HepG2 (cell line): ENCODE measurements around the gene BCL2. TPM values are rescaled to one million over a fixed set of nuclear protein-coding genes. Genes with fewer than 3 reads are reported as not detected.

Source experiments
- ATAC-seq: fragments of 200-7000 bp; cut with Tn5 transposase; 3 replicates; pipeline ENCODE4 v1.9.1; 2020; ENCODE audit warnings: mild to moderate bottlenecking, moderate library complexity
- BruUV-seq: library from RNA; stranded (reverse); fragments of 400-500 nt; replicated peaks from 2 replicates; lab custom pipeline; 2021; lab: Mats Ljungman, UMichigan
- CTCF ChIA-PET: fragments of 300-600 bp; formaldehyde crosslinking; extraction: SDS; loops from one replicate; lab custom pipeline; 2021; ENCODE audit warnings: low total read pairs, inconsistent platforms, low intra/inter-chr PET ratio; lab: Yijun Ruan, JAX
- POLR2A ChIA-PET: fragments of 350-600 bp; sonication (Branson Sonifier 250); formaldehyde crosslinking; loops from one replicate; lab custom pipeline; 2020; ENCODE audit warnings: antibody characterized with exemption, inconsistent platforms; lab: Yijun Ruan, JAX
- DNase-seq: peaks from one replicate; pipeline ENCODE4 v3.0.0-alpha.2; 2015; ENCODE audit warnings: low spot score
- FAIRE-seq: peaks from 3 replicates; lab custom pipeline; 2011; peaks lifted over from hg19 to GRCh38; lab: Jason Lieb, UNC
- H2AFZ ChIP-seq: one replicate; pipeline ENCODE4 v1.6.1; 2011; ENCODE audit warnings: low read length, inconsistent platforms
- H3K27ac ChIP-seq: fragments of 300-600 bp; 3 replicates; pipeline ENCODE4 v1.8.0; 2011; ENCODE audit warnings: mixed run types, mild to moderate bottlenecking, mixed read lengths, low read length, inconsistent platforms; ENCODE audit not compliant: insufficient read depth; ENCODE audit errors: extremely low read length
- H3K27me3 ChIP-seq, 2 experiments: fragments of 200-600 bp in 1 of 2; 2 replicates in 1 of 2; 3 replicates in 1 of 2; pipeline versions ENCODE4 v1.6.0 to v1.8.0; 2011; ENCODE audit warnings: low read length in 2 of 2, mild to moderate bottlenecking in 2 of 2, moderate library complexity in 2 of 2, inconsistent platforms in 1 of 2; ENCODE audit not compliant: insufficient read depth in 2 of 2, control insufficient read depth in 1 of 2
- H3K36me3 ChIP-seq, 2 experiments: fragments of 200-600 bp in 1 of 2; replicated peaks in 1 of 2; 2 replicates in 1 of 2; 3 replicates in 1 of 2; pipeline versions ENCODE4 v1.5.1 to v1.8.0; 2011; ENCODE audit warnings: low read length in 2 of 2, inconsistent platforms in 1 of 2; ENCODE audit not compliant: insufficient read depth in 2 of 2, control insufficient read depth in 1 of 2
- H3K4me1 ChIP-seq: 2 replicates; pipeline ENCODE4 v1.5.1; 2012; ENCODE audit warnings: low read length, inconsistent platforms; ENCODE audit not compliant: insufficient read depth
- H3K4me2 ChIP-seq: 2 replicates; pipeline ENCODE4 v1.6.0; 2011; ENCODE audit warnings: low read depth, low read length, inconsistent platforms
- H3K4me3 ChIP-seq, 3 experiments: fragments of 200-600 bp in 1 of 3; sonication (generic), shearing (Covaris generic) in 1 of 3; replicated peaks in 1 of 3; 2 replicates each; pipeline ENCODE4 v1.5.1; 2011 to 2016; ENCODE audit warnings: low read length in 3 of 3, inconsistent platforms in 2 of 3, low read depth in 2 of 3, mild to moderate bottlenecking in 2 of 3, control low read depth in 1 of 3, mixed read lengths in 1 of 3; ENCODE audit not compliant: insufficient read depth in 1 of 3
- H3K79me2 ChIP-seq: one replicate; pipeline ENCODE4 v1.6.1; 2011; ENCODE audit warnings: low read length, inconsistent platforms; ENCODE audit not compliant: insufficient read depth
- H3K9ac ChIP-seq: 2 replicates; pipeline ENCODE4 v1.6.0; 2011; ENCODE audit warnings: mild to moderate bottlenecking, low read depth, low read length, inconsistent platforms; ENCODE audit not compliant: insufficient read depth
- H3K9me3 ChIP-seq: 2 replicates; pipeline ENCODE4 v1.5.1; 2012; ENCODE audit warnings: mild to moderate bottlenecking, low read length
- H4K20me1 ChIP-seq: 2 replicates; pipeline ENCODE4 v1.6.0; 2011; ENCODE audit warnings: inconsistent platforms, mild to moderate bottlenecking, low read length, moderate library complexity; ENCODE audit not compliant: insufficient read depth
- BRF2 ChIP-seq: sonication (generic); formaldehyde crosslinking; IDR thresholded peaks from 2 replicates; pipeline ENCODE4 v1.8.1; 2022; ENCODE audit warnings: mild to moderate bottlenecking, missing genetic modification reagents
- CBX1 ChIP-seq: IDR thresholded peaks from one replicate; pipeline ENCODE4 v1.6.1; 2016; ENCODE audit warnings: antibody characterized with exemption, low read depth
- EEA1 ChIP-seq: sonication (generic); formaldehyde crosslinking; IDR thresholded peaks from 2 replicates; pipeline ENCODE4 v1.5.1; 2020; ENCODE audit warnings: mild to moderate bottlenecking, missing genetic modification reagents, borderline replicate concordance
- FUBP1 ChIP-seq: sonication (generic); formaldehyde crosslinking; IDR thresholded peaks from 2 replicates; pipeline ENCODE4 v1.5.1; 2020; ENCODE audit warnings: missing genetic modification reagents, mild to moderate bottlenecking, borderline replicate concordance
- MLX ChIP-seq: IDR thresholded peaks from 2 replicates; pipeline ENCODE4 v1.6.1; 2016
- NONO ChIP-seq, 2 experiments: fragments of 450-650 bp in 1 of 2; sonication (generic) in 1 of 2; formaldehyde crosslinking in 1 of 2; IDR thresholded peaks in 1 of 2; conservative IDR thresholded peaks in 1 of 2; 2 replicates each; pipeline versions ENCODE4 v1.6.1 to v1.8.0; 2017 to 2022; ENCODE audit warnings: mild to moderate bottlenecking in 1 of 2, missing genetic modification reagents in 1 of 2, moderate library complexity in 1 of 2
- TAF15 ChIP-seq: fragments of 200-400 bp; formaldehyde crosslinking; IDR thresholded peaks from one replicate; pipeline ENCODE4 v1.6.1; 2018; ENCODE audit warnings: mild to moderate bottlenecking, low read depth, low read length; ENCODE audit not compliant: poor library complexity, severe bottlenecking
- TFDP2 ChIP-seq: sonication (generic); formaldehyde crosslinking; IDR thresholded peaks from 2 replicates; pipeline ENCODE4 v1.4.0; 2020; ENCODE audit warnings: missing genetic modification reagents
- ZFY ChIP-seq: sonication (generic); formaldehyde crosslinking; IDR thresholded peaks from 2 replicates; pipeline ENCODE4 v1.4.0; 2020; ENCODE audit warnings: missing genetic modification reagents
- ZNF777 ChIP-seq: sonication (generic); formaldehyde crosslinking; IDR thresholded peaks from 2 replicates; pipeline ENCODE4 v1.4.0; 2020; ENCODE audit warnings: missing genetic modification reagents
- ZNF850 ChIP-seq: sonication (generic); formaldehyde crosslinking; conservative IDR thresholded peaks from 2 replicates; pipeline ENCODE4 v1.9.0; 2021; ENCODE audit warnings: mild to moderate bottlenecking, missing genetic modification reagents
- ZSCAN29 ChIP-seq: sonication (generic); formaldehyde crosslinking; conservative IDR thresholded peaks from 2 replicates; pipeline ENCODE4 v1.4.0; 2020; ENCODE audit warnings: mild to moderate bottlenecking, missing genetic modification reagents
- WGBS: methylation state at CpG from one replicate; pipeline ENCODE4 v1.1.6; 2017; ENCODE audit warnings: low lambda C conversion rate; 5-methylcytosine and 5-hydroxymethylcytosine counted together
- in situ Hi-C: cut with HindIII; loops from 2 replicates; pipeline ENCODE4 v1.10.0; 2017; ENCODE audit warnings: low pct_unique_long_range_greater_than_20kb; ENCODE audit not compliant: extremely low pct_ligation_motif_present
- intact Hi-C: fragments of 100-400 bp; cut with micrococcal nuclease; formaldehyde crosslinking; loops from one replicate; pipeline ENCODE4 v1.10.0; 2022; ENCODE audit not compliant: unreplicated experiment
- polyA plus RNA-seq, 8 experiments: library from polyadenylated mRNA; depleted of rRNA in 3 of 8; stranded (reverse) in 7 of 8; unstranded in 1 of 8; fragments of >200 nt; fragmentation: Illumina TruSeq in 4 of 8; extraction: Trizol in 4 of 8; gene quantifications; 2 replicates each; pipeline versions ENCODE4 v1.2.1 to v1.2.3, GENCODE V29; 2011 to 2016; ENCODE audit warnings: low read depth in 4 of 8, missing spikeins in 1 of 8, mixed read lengths in 1 of 8; ENCODE audit not compliant: insufficient read depth in 1 of 8
- total RNA-seq, 5 experiments: library from RNA; depleted of rRNA; stranded (reverse); fragments of >200 nt; fragmentation: Illumina TruSeq; extraction: Trizol; gene quantifications; 2 replicates each; pipeline ENCODE4 v1.2.3, GENCODE V29; 2016; ENCODE audit warnings: low read depth in 1 of 5
- TF ChIP-seq, protein P1 (sequence below): sonication (generic); formaldehyde crosslinking; IDR thresholded peaks from 2 replicates; pipeline ENCODE4 v1.4.0; 2020; ENCODE audit warnings: mild to moderate bottlenecking, missing genetic modification reagents
- TF ChIP-seq, protein P2 (sequence below): sonication (generic); formaldehyde crosslinking; IDR thresholded peaks from 2 replicates; pipeline ENCODE4 v1.5.0; 2020; ENCODE audit warnings: missing genetic modification reagents

The BCL2 gene
- total and polyA plus RNA-seq, 2 of the 13 experiments (the other 11 are each of a cell fraction or from before 2014, with no cell fraction given) = 0.07 to 0.53 TPM

DNA sequence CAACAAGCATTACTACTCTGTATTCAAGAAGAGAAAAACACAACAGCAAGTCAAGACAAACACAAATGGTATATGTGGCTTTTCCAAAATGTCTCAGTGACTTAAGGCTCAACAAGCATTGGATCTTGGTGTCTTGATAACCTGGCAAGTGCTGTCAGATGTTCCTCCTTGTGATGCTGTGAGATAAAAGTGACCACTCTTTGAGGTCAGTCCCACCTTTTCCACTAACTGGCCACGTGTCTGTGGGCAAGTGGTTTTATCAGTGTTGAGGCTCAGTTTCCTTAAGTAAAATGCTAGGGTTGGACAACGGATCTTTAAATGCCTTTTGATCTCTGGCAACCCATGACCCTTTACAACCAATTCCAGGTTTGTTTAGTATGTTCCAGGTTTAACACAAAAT is 98.7 kb downstream of the BCL2 start:
- 0% methylated on average over 2 of the region's 2 CpGs for WGBS

More for the DNA sequence above, 98.7 kb downstream of the BCL2 start:
- CTCF ChIA-PET = no interaction called here
- in situ Hi-C loops (no loop called here), intact Hi-C loops (no loop called here)
- H3K27ac ChIP-seq = no peak overlapping the region
- DNase-seq = no peak
- ATAC-seq = no peak
- TF ChIP-seq EEA1 (CRISPR knock-in tag) (no peak), TFDP2 (CRISPR knock-in tag) (no peak), FUBP1 (CRISPR knock-in tag) (no peak), BRF2 (CRISPR knock-in tag) (no peak), NONO (IDR thresholded peaks at IDR 0.05) (no peak), NONO (CRISPR knock-in tag; conservative IDR thresholded peaks at IDR 0.05) (no peak), ZFY (CRISPR knock-in tag) (no peak), MLX (no peak), ZSCAN29 (CRISPR knock-in tag) (no peak), TAF15 (no peak), ZNF850 (CRISPR knock-in tag) (no peak), ZNF777 (no peak), CBX1 (no peak)
- TF ChIP-seq, protein P1, sequence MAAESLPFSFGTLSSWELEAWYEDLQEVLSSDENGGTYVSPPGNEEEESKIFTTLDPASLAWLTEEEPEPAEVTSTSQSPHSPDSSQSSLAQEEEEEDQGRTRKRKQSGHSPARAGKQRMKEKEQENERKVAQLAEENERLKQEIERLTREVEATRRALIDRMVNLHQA (CRISPR knock-in tag) = no peak
- TF ChIP-seq, protein P2, sequence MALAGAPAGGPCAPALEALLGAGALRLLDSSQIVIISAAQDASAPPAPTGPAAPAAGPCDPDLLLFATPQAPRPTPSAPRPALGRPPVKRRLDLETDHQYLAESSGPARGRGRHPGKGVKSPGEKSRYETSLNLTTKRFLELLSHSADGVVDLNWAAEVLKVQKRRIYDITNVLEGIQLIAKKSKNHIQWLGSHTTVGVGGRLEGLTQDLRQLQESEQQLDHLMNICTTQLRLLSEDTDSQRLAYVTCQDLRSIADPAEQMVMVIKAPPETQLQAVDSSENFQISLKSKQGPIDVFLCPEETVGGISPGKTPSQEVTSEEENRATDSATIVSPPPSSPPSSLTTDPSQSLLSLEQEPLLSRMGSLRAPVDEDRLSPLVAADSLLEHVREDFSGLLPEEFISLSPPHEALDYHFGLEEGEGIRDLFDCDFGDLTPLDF (CRISPR knock-in tag) = no peak
- H3K79me2 ChIP-seq = no peaks in the 10 kb centered on the region
- H3K27me3 ChIP-seq = peaks cover 0 to 5% of the 10 kb centered on the region in 2 experiments; a peak in 1 of 5 replicates
- H3K4me2 ChIP-seq = no peak overlapping the region
- no peak overlapping the region for H3K9ac ChIP-seq
- no peaks in the 10 kb centered on the region; the same call in 1 of the 2 replicates for H3K9me3 ChIP-seq
- no peaks in the 10 kb centered on the region for H3K36me3 ChIP-seq
- no peaks in the 10 kb centered on the region for H3K4me1 ChIP-seq
- POLR2A ChIA-PET = no interaction called here
- H4K20me1 ChIP-seq = no peaks in the 10 kb centered on the region
- H3K4me3 ChIP-seq = no peak overlapping the region
- no peak overlapping the region for H2AFZ ChIP-seq
- no TSS peak for BruUV-seq
- FAIRE-seq = no peak
